ENCODE measurements around the gene PDE9A.

- TF ChIP-seq CTCF (IDR thresholded peaks at IDR 0.05; ENCODE audit: extremely low read depth in 1 of 2, insufficient read depth in 1 of 2, low read depth in 1 of 2, low read length in 2 of 2) (no peak), POLR2AphosphoS5 (IDR thresholded peaks at IDR 0.05; ENCODE audit: insufficient read depth, low read depth, low read length) (no peak), POLR2A (IDR thresholded peaks at IDR 0.05; ENCODE audit: low read depth, low read length) (no peak), MAX (IDR thresholded peaks at IDR 0.05; ENCODE audit: insufficient read depth, insufficient read length) (no peak), EZH2 (IDR thresholded peaks at IDR 0.05; ENCODE audit: borderline replicate concordance, low read depth, low read length, severe bottlenecking) (no peak), MYC (IDR thresholded peaks at IDR 0.05; ENCODE audit: low read depth, low read length) (no peak)
Measured at GRCh38 chr21:42703136-42703908, 49.9 kb downstream of the PDE9A start.
